ENCODE data around the gene ICA1L. TPM values are rescaled to one million over a fixed set of nuclear protein-coding genes. Genes with fewer than 3 reads are reported as not detected.

Gene ICA1L
- total and polyA plus RNA-seq, 2 of the 13 experiments (the other 11 are each of a cell fraction or from before 2014, with no cell fraction given), result 1.5 to 2.4 TPM

GRCh38 chr2:202750763-202751427, 120.7 kb downstream of the ICA1L start:
- ChIA-PET CTCF (ENCODE audit: low intra/inter-chr PET ratio, low total read pairs) (no interaction called here), POLR2A (no interaction called here)
- Histone ChIP-seq H4K20me1 (ENCODE audit: insufficient read depth, low read length) (no peaks in the 10 kb centered on the region), H3K79me2 (ENCODE audit: insufficient read depth, low read length) (no peaks in the 10 kb centered on the region), H3K27ac (ENCODE audit: extremely low read length, insufficient read depth, low read length) (no peak overlapping the region), H2AFZ (ENCODE audit: low read length) (no peak overlapping the region), H3K9ac (ENCODE audit: insufficient read depth, low read depth, low read length) (no peak overlapping the region), H3K4me2 (ENCODE audit: low read depth, low read length) (no peak overlapping the region), H3K4me3 (replicated peaks in 1 of 3; ENCODE audit: insufficient read depth in 1 of 3, low read depth in 2 of 3, low read length in 3 of 3) (no peak overlapping the region), H3K27me3 (ENCODE audit: control insufficient read depth in 1 of 2, insufficient read depth in 2 of 2, low read length in 2 of 2) (no peaks in the 10 kb centered on the region), H3K4me1 (ENCODE audit: insufficient read depth, low read length) (peaks cover 15% of the 10 kb centered on the region; the same call in 1 of the 2 replicates), H3K36me3 (replicated peaks in 1 of 2; ENCODE audit: control insufficient read depth in 1 of 2, insufficient read depth in 2 of 2, low read length in 2 of 2) (peaks cover 0 to 10% of the 10 kb centered on the region in 2 experiments; a peak in 3 of 5 replicates), H3K9me3 (ENCODE audit: low read length) (no peaks in the 10 kb centered on the region)
- ATAC-seq (no peak), FAIRE-seq (no peak), DNase-seq (ENCODE audit: low spot score) (no peak)
- in situ Hi-C loops (cut with HindIII; ENCODE audit: extremely low pct_ligation_motif_present, low pct_unique_long_range_greater_than_20kb), result no loop called here
- intact Hi-C loops (cut with micrococcal nuclease; ENCODE audit: unreplicated experiment), result no loop called here
- TF ChIP-seq ZNF790 (CRISPR knock-in tag; IDR thresholded peaks at IDR 0.05; ENCODE audit: borderline replicate concordance) (no peak), ATF4 (CRISPR knock-in tag; IDR thresholded peaks at IDR 0.05) (peak in 1 of 2 experiments; percentile 85; a peak in 2 of 4 replicates), ATF7 (IDR thresholded peaks at IDR 0.05) (0 out of 2 replicates have a peak, but pooled peaks have one; percentile 26), ATF7 (CRISPR knock-in tag; IDR thresholded peaks at IDR 0.05) (no peak)
- no TSS peak for BruUV-seq (replicated peaks)
- WGBS (ENCODE audit: low lambda C conversion rate), result 97% methylated on average over 3 of the region's 3 CpGs

- WGBS (ENCODE audit: low lambda C conversion rate), result 89% methylated on average over 2 of the region's 2 CpGs
- BruUV-seq (replicated peaks), result no TSS peak
- Histone ChIP-seq H3K9me3 (ENCODE audit: low read length) (no peaks in the 10 kb centered on the region), H2AFZ (ENCODE audit: low read length) (no peak overlapping the region), H3K4me2 (ENCODE audit: low read depth, low read length) (no peak overlapping the region), H3K4me3 (replicated peaks in 1 of 3; ENCODE audit: insufficient read depth in 1 of 3, low read depth in 2 of 3, low read length in 3 of 3) (no peak overlapping the region), H3K9ac (ENCODE audit: insufficient read depth, low read depth, low read length) (no peak overlapping the region), H3K36me3 (replicated peaks in 1 of 2; ENCODE audit: control insufficient read depth in 1 of 2, insufficient read depth in 2 of 2, low read length in 2 of 2) (peaks cover 0 to 7% of the 10 kb centered on the region in 2 experiments; a peak in 2 of 5 replicates), H3K4me1 (ENCODE audit: insufficient read depth, low read length) (peaks cover 15% of the 10 kb centered on the region; the same call in 1 of the 2 replicates), H4K20me1 (ENCODE audit: insufficient read depth, low read length) (no peaks in the 10 kb centered on the region), H3K27ac (ENCODE audit: extremely low read length, insufficient read depth, low read length) (no peak overlapping the region), H3K79me2 (ENCODE audit: insufficient read depth, low read length) (no peaks in the 10 kb centered on the region), H3K27me3 (ENCODE audit: control insufficient read depth in 1 of 2, insufficient read depth in 2 of 2, low read length in 2 of 2) (no peaks in the 10 kb centered on the region)
- CTCF ChIA-PET (ENCODE audit: low intra/inter-chr PET ratio, low total read pairs), result no interaction called here
- FAIRE-seq (no peak), ATAC-seq (no peak), DNase-seq (ENCODE audit: low spot score) (no peak)
- TF ChIP-seq RXRB (CRISPR knock-in tag; IDR thresholded peaks at IDR 0.05; ENCODE audit: borderline replicate concordance) (no peak), ETV5 (CRISPR knock-in tag; IDR thresholded peaks at IDR 0.05; ENCODE audit: borderline replicate concordance) (no peak), RBM22 (optimal IDR thresholded peaks at IDR 0.05; ENCODE audit: low read length) (no peak), TIGD3 (CRISPR knock-in tag; IDR thresholded peaks at IDR 0.05; ENCODE audit: borderline replicate concordance) (no peak), NR2F1 (CRISPR knock-in tag; IDR thresholded peaks at IDR 0.05) (0 out of 4 replicates have a peak, but pooled peaks of 1 of the 2 experiments have one; percentile 39), EZH2 (conservative IDR thresholded peaks at IDR 0.05; ENCODE audit: low read depth, low read length) (no peak), RELA (CRISPR knock-in tag; IDR thresholded peaks at IDR 0.05) (no peak), PAWR (CRISPR knock-in tag; IDR thresholded peaks at IDR 0.05; ENCODE audit: borderline replicate concordance) (no peak), TMF1 (CRISPR knock-in tag; IDR thresholded peaks at IDR 0.05; ENCODE audit: low read depth) (no peak), MIER3 (CRISPR knock-in tag; IDR thresholded peaks at IDR 0.05; ENCODE audit: borderline replicate concordance) (no peak), FOSL2 (CRISPR knock-in tag; IDR thresholded peaks at IDR 0.05) (peak; percentile 62), CREB1 (IDR thresholded peaks at IDR 0.05) (no peak), CREB1 (CRISPR knock-in tag; IDR thresholded peaks at IDR 0.05) (no peak), ZNF136 (CRISPR knock-in tag; IDR thresholded peaks at IDR 0.05; ENCODE audit: low read depth) (no peak)
- POLR2A ChIA-PET, result no interaction called here
- intact Hi-C loops (cut with micrococcal nuclease; ENCODE audit: unreplicated experiment), result loop anchor here (10.0 kb wide), 1 partner anchor 165 kb away; no protein-coding TSS in a partner anchor
- in situ Hi-C loops (cut with HindIII; ENCODE audit: extremely low pct_ligation_motif_present, low pct_unique_long_range_greater_than_20kb), result no loop called here
These were observed 122.1 kb downstream of the ICA1L start for GRCh38 chr2:202749477-202749876.

Data from HepG2 (cell line).